ENCODE measurements around the gene MARCOL. TPM values are rescaled to one million over a fixed set of nuclear protein-coding genes. Genes with fewer than 3 reads are reported as not detected.

MARCOL gene
- not detected in 2 replicates for total RNA-seq

GRCh38 chr5:148238418-148238794 is at the start of gene MARCOL:
Gene MARCOL, plus strand, starts transcription at chr5:148238525. Its CDS starts 73 bp downstream, at chr5:148238598.

GRCh38 chr5:148202531-148203203 is 35.7 kb upstream of the MARCOL start, which contains the start of gene SPINK6:
Gene SPINK6, plus strand, starts transcription at chr5:148203042. Its CDS starts 55 bp downstream, at chr5:148203097.

GRCh38 chr5:148268566-148268965 is 30.2 kb downstream of the MARCOL start, which contains the start of gene SPINK13:
Gene SPINK13, plus strand, starts transcription at chr5:148268794. Its CDS starts 1,279 bp downstream, at chr5:148270073.

Other genes with a start within 250 kb of the MARCOL start
- 0.09 TPM in 1 of 2 replicates, not detected in the other for gene SPINK5, start 174.5 kb upstream of the MARCOL start, total RNA-seq
- not detected in 2 replicates for gene SPINK14, start 70.0 kb upstream of the MARCOL start, total RNA-seq
- not detected in 2 replicates for gene SPINK6, start 35.5 kb upstream of the MARCOL start, total RNA-seq
- gene SPINK13, start 30.3 kb downstream of the MARCOL start, total RNA-seq = not detected in 2 replicates
- gene SPINK7, start 73.9 kb downstream of the MARCOL start, total RNA-seq = not detected in 2 replicates
- not detected in 2 replicates for gene SPINK9, start 97.0 kb downstream of the MARCOL start, total RNA-seq
- 45.7 and 48.0 TPM in 2 replicates for gene FBXO38, start 145.4 kb downstream of the MARCOL start, total RNA-seq

Measured in dermis lymphatic vessel endothelial cell (primary cell).